Measurements from ENCODE around the gene WFDC5. TPM values are rescaled to one million over a fixed set of nuclear protein-coding genes. Genes with fewer than 3 reads are reported as not detected.
A peak's percentile ranks its signal among the peaks of the same experiment; 100 is the strongest.

The WFDC5 gene
- total and polyA plus RNA-seq, 5 experiments from 2014 or later = not detected

DNA sequence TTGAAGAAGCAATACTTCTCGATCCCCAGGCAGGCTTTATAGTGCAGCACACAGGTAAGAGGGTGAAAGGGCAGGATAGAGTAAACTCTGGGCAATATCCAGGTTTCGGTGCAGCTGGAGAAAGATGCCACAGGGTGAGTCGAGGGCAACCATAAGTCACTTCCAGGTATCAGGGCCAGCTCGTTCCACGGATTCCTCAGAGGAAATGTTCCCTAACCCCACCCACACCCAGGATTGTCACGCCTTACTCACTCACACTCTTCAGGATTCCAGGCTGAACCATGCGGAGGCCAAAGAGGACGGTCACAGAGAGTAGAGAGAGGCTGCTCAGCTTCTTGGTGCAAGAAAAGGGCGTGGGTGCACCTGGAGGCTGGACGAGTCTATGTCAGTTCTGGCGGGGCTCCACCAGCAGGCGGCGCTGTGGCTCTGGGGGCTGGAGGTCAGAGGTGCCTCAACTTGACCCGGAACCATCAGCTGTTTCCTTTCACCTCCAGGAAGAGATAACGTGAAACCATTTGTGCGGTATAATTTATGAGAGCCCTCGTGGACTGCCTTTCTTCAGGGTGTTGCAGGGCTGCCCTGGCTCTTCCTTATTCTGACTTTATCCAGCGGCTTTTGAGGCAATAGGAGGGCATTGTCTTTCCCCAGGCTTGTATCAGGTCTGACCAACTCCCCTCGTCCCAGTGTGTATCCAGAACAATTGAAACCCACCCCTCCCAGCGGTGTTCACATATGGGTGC is 23.8 kb upstream of the WFDC5 start:
- Mint-ChIP-seq H3K27me3 (peaks cover 3 to 17% (median 11%) of the 10 kb centered on the region in 5 donors), H3K4me3 (no peak overlapping the region), H3K27ac (no peak overlapping the region), H3K9me3 (peaks cover 0 to 8% (median 0%) of the 10 kb centered on the region in 9 donors), H3K36me3 (peaks cover 0 to 7% (median 2%) of the 10 kb centered on the region in 3 donors), H3K4me1 (no peaks in the 10 kb centered on the region)
- POLR2A ChIA-PET = no interaction called here
- DNase-seq (peak in 7 of 10 donors; percentile 8 to 34 (median 21)), ATAC-seq (no peak)

- H3K4me1 Mint-ChIP-seq = no peaks in the 10 kb centered on the region
- peaks cover 10 to 32% (median 17%) of the 10 kb centered on the region in 5 donors for H3K27me3 Mint-ChIP-seq
- H3K9me3 Mint-ChIP-seq = peaks cover 0 to 8% (median 0%) of the 10 kb centered on the region in 9 donors
- POLR2A ChIA-PET = no interaction called here
- peaks cover 0 to 7% (median 2%) of the 10 kb centered on the region in 3 donors for H3K36me3 Mint-ChIP-seq
- ATAC-seq = no peak
- no peak overlapping the region for H3K4me3 Mint-ChIP-seq
- no peak overlapping the region for H3K27ac Mint-ChIP-seq
- DNase-seq = no peak
These were observed 21.9 kb upstream of the WFDC5 start for GRCh38 chr20:45136911-45137310.

GRCh38 chr20:45128099-45128498 is 13.1 kb upstream of the WFDC5 start:
- Mint-ChIP-seq H3K4me1 (no peaks in the 10 kb centered on the region), H3K27ac (no peak overlapping the region), H3K27me3 (peaks cover 15 to 55% (median 30%) of the 10 kb centered on the region in 5 donors), H3K9me3 (peaks cover 0 to 8% (median 0%) of the 10 kb centered on the region in 9 donors), H3K4me3 (no peak overlapping the region), H3K36me3 (peaks cover 0 to 4% (median 0%) of the 10 kb centered on the region in 3 donors)
- DNase-seq = no peak
- POLR2A ChIA-PET = no interaction called here
- ATAC-seq = no peak

- POLR2A ChIA-PET = no interaction called here
- Mint-ChIP-seq H3K9me3 (peaks cover 0 to 8% (median 0%) of the 10 kb centered on the region in 9 donors), H3K4me3 (no peak within 1 kb of the TSS), H3K36me3 (peaks cover 0 to 4% (median 0%) of the 10 kb centered on the region in 3 donors), H3K4me1 (no peaks in the 10 kb centered on the region), H3K27me3 (peaks cover 13 to 31% (median 24%) of the 10 kb centered on the region in 5 donors), H3K27ac (no peak within 1 kb of the TSS)
- ATAC-seq (no peak), DNase-seq (no peak)
These were observed 9.4 kb upstream of the WFDC5 start, which contains the start of gene WFDC12 for GRCh38 chr20:45124365-45124764. WFDC12 (minus strand) TSS chr20:45124465; CDS start chr20:45124447, 18 bp downstream.

GRCh38 chr20:45121388-45121787 is 6.4 kb upstream of the WFDC5 start:
- POLR2A ChIA-PET = no interaction called here
- Mint-ChIP-seq H3K4me1 (no peaks in the 10 kb centered on the region), H3K27ac (no peak overlapping the region), H3K27me3 (peaks cover 8 to 31% (median 19%) of the 10 kb centered on the region in 5 donors), H3K9me3 (peaks cover 0 to 8% (median 0%) of the 10 kb centered on the region in 9 donors), H3K4me3 (no peak overlapping the region), H3K36me3 (peaks cover 0 to 4% (median 0%) of the 10 kb centered on the region in 3 donors)
- ATAC-seq (no peak), DNase-seq (no peak)

GRCh38 chr20:45119556-45120266 is 4.7 kb upstream of the WFDC5 start:
- Mint-ChIP-seq H3K27me3 (peaks cover 6 to 25% (median 16%) of the 10 kb centered on the region in 5 donors), H3K36me3 (peaks cover 0 to 4% (median 0%) of the 10 kb centered on the region in 3 donors), H3K4me1 (peaks cover under 1 to 6% (median 3%) of the 10 kb centered on the region in 4 donors), H3K27ac (no peak overlapping the region), H3K9me3 (peaks cover 0 to 8% (median 0%) of the 10 kb centered on the region in 9 donors), H3K4me3 (no peak overlapping the region)
- POLR2A ChIA-PET = no interaction called here
- ATAC-seq (no peak), DNase-seq (no peak)

DNA sequence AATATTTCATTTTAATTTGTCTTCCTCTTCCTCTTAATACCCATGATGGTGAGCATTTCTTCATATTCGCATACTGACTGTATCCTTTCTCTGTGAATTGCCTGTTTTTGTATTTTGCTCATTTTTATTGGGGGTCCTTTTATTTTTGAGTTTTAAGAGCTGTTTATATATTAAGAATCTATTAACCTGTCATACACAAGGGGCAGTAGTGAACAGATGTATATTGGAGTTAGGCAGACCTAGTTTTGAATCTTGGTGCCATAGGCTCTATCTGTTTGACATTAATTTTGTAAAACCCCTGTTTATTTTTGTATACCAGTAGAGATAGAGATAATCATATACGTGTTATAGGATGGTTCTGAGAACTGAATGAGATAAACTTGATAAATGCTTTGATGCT is 3.1 kb upstream of the WFDC5 start:
- no peaks in the 10 kb centered on the region for H3K9me3 Mint-ChIP-seq
- ATAC-seq (no peak), DNase-seq (no peak)
- peaks cover 3 to 8% (median 4%) of the 10 kb centered on the region in 4 donors for H3K4me1 Mint-ChIP-seq
- H3K4me3 Mint-ChIP-seq = no peak overlapping the region
- peaks cover 0 to 20% (median 16%) of the 10 kb centered on the region in 5 donors for H3K27me3 Mint-ChIP-seq
- H3K27ac Mint-ChIP-seq = no peak overlapping the region
- no peaks in the 10 kb centered on the region for H3K36me3 Mint-ChIP-seq
- POLR2A ChIA-PET = no interaction called here

- Mint-ChIP-seq H3K36me3 (no peaks in the 10 kb centered on the region), H3K27me3 (peaks cover 0 to 17% (median 16%) of the 10 kb centered on the region in 5 donors), H3K4me3 (no peak overlapping the region), H3K27ac (no peak overlapping the region), H3K4me1 (peaks cover 3 to 8% (median 4%) of the 10 kb centered on the region in 4 donors), H3K9me3 (no peaks in the 10 kb centered on the region)
- ATAC-seq (no peak), DNase-seq (no peak)
- POLR2A ChIA-PET = no interaction called here
These were observed 2.6 kb upstream of the WFDC5 start for GRCh38 chr20:45117581-45117980.

DNA sequence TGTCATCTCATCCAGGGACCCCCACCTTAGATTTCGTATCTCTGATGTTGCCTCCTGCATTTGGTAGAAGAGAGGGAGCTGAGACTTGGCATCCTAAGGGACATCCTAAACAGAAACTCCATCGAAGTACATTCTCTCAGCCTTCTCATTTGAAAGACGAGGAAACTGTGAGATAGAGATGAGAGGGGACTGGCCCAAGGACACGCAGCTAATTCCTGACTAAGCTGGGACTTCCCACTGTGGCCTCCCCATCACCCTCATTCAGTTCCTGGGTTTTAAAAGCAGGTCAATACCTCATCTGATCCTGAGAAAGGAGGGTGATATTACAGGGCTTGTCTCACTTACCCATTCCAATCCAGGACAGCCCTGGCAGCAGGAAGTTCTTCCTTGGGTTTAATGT is 855 bp upstream of the WFDC5 start:
- peaks cover 3 to 8% (median 4%) of the 10 kb centered on the region in 4 donors for H3K4me1 Mint-ChIP-seq
- H3K4me3 Mint-ChIP-seq = no peak overlapping the region
- ATAC-seq (no peak), DNase-seq (no peak)
- H3K9me3 Mint-ChIP-seq = no peaks in the 10 kb centered on the region
- no peak overlapping the region for H3K27ac Mint-ChIP-seq
- peaks cover 0 to 17% (median 12%) of the 10 kb centered on the region in 5 donors for H3K27me3 Mint-ChIP-seq
- no peaks in the 10 kb centered on the region for H3K36me3 Mint-ChIP-seq
- POLR2A ChIA-PET = no interaction called here

- H3K27ac Mint-ChIP-seq = no peak overlapping the region
- H3K27me3 Mint-ChIP-seq = peaks cover 0 to 18% (median 10%) of the 10 kb centered on the region in 5 donors
- ATAC-seq (no peak), DNase-seq (no peak)
- POLR2A ChIA-PET = no interaction called here
- H3K9me3 Mint-ChIP-seq = no peaks in the 10 kb centered on the region
- no peak overlapping the region for H3K4me3 Mint-ChIP-seq
- H3K36me3 Mint-ChIP-seq = no peaks in the 10 kb centered on the region
- peaks cover 3 to 8% (median 4%) of the 10 kb centered on the region in 4 donors for H3K4me1 Mint-ChIP-seq
These were observed 406 bp upstream of the WFDC5 start for GRCh38 chr20:45115386-45115774.

DNA sequence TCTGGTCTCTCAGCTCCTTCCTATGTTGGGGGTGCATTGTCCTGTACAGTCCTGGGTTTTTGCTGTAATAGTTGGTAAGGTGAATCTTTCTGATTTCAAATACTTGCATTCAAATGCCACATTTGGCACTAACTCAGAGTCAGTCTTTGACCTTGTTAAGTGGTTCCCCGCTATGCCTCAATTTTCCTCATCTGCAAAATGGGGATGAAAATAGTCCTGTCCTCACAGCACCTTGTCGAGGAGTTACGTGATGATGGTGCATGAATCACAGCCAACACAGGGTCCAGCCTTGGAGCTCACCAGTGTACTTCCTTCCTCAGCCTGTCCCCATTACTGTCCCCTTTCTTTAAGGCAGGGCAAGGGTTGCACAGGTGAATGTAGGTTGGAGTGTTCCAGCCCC is 1.1 kb downstream of the WFDC5 start:
- DNase-seq = no peak
- POLR2A ChIA-PET = no interaction called here

GRCh38 chr20:45112754-45113153 is 2.2 kb downstream of the WFDC5 start:
- POLR2A ChIA-PET = no interaction called here
- DNase-seq (no peak), ATAC-seq (no peak)
- no peaks in the 10 kb centered on the region for H3K36me3 Mint-ChIP-seq
- no peak overlapping the region for H3K27ac Mint-ChIP-seq
- no peak overlapping the region for H3K4me3 Mint-ChIP-seq
- peaks cover 0 to 15% (median 4%) of the 10 kb centered on the region in 5 donors for H3K27me3 Mint-ChIP-seq
- H3K9me3 Mint-ChIP-seq = no peaks in the 10 kb centered on the region
- peaks cover 3 to 8% (median 4%) of the 10 kb centered on the region in 4 donors for H3K4me1 Mint-ChIP-seq

More for the DNA sequence above, 1.1 kb downstream of the WFDC5 start:
- H3K4me1 Mint-ChIP-seq = peaks cover 3 to 8% (median 4%) of the 10 kb centered on the region in 4 donors
- H3K9me3 Mint-ChIP-seq = no peaks in the 10 kb centered on the region
- peaks cover 0 to 16% (median 7%) of the 10 kb centered on the region in 5 donors for H3K27me3 Mint-ChIP-seq
- H3K27ac Mint-ChIP-seq = no peak overlapping the region
- H3K36me3 Mint-ChIP-seq = no peaks in the 10 kb centered on the region
- no peak overlapping the region for H3K4me3 Mint-ChIP-seq
- ATAC-seq = no peak
